GM12878 (cell line): ENCODE results near the gene PDGFD. TPM values are rescaled to one million over a fixed set of nuclear protein-coding genes. Genes with fewer than 3 reads are reported as not detected.

Experiments
- ATAC-seq: fragments of 200-7000 bp; cut with Tn5 transposase; 3 replicates; pipeline ENCODE4 v1.9.1; 2020; ENCODE audit warnings: mild to moderate bottlenecking, moderate library complexity
- BruUV-seq: library from RNA; stranded (reverse); fragments of 400-500 nt; replicated peaks from 2 replicates; lab custom pipeline; 2021; lab: Mats Ljungman, UMichigan
- CTCF ChIA-PET: fragments of 300-600 bp; sonication (Branson Sonifier 250); formaldehyde crosslinking; extraction: SDS; loops from one replicate; lab custom pipeline; 2021; ENCODE audit warnings: inconsistent platforms; lab: Yijun Ruan, JAX
- POLR2A ChIA-PET: fragments of 350-600 bp; formaldehyde crosslinking; extraction: SDS; loops from one replicate; lab custom pipeline; 2021; ENCODE audit warnings: inconsistent platforms; lab: Charles Lee
- RAD21 ChIA-PET: fragments of 300-600 bp; sonication (Branson Sonifier 250); formaldehyde crosslinking; loops from one replicate; lab custom pipeline; 2023; ENCODE audit warnings: antibody characterized with exemption; ENCODE audit not compliant: unreplicated experiment; lab: Charles Lee
- SMC1A ChIA-PET: fragments of 300-600 bp; sonication (Branson Sonifier 250); formaldehyde crosslinking; loops from one replicate; lab custom pipeline; 2023; ENCODE audit not compliant: unreplicated experiment, uncharacterized antibody; lab: Charles Lee
- DNase-seq: peaks from one replicate; pipeline ENCODE4 v3.0.0-alpha.2; 2011; ENCODE audit warnings: low read depth, low spot score
- FAIRE-seq: peaks from 3 replicates; lab custom pipeline; 2011; peaks lifted over from hg19 to GRCh38; lab: Jason Lieb, UNC
- H2AFZ ChIP-seq: 2 replicates; pipeline ENCODE4 v1.6.0; 2011; ENCODE audit warnings: low read depth, low read length, control low read depth; ENCODE audit not compliant: control insufficient read depth
- H3K27ac ChIP-seq: 2 replicates; pipeline ENCODE4 v1.5.1; 2011; ENCODE audit warnings: control low read depth; ENCODE audit not compliant: control insufficient read depth, insufficient read depth
- H3K27me3 ChIP-seq, 2 experiments: replicated peaks in 1 of 2; 2 replicates each; pipeline versions ENCODE4 v1.6.0 to v1.6.1; 2011; ENCODE audit warnings: low read length in 1 of 2; ENCODE audit not compliant: control insufficient read depth in 2 of 2, insufficient read depth in 2 of 2
- H3K36me3 ChIP-seq, 2 experiments: 2 replicates each; pipeline ENCODE4 v1.5.1; 2011; ENCODE audit warnings: low read length in 1 of 2; ENCODE audit not compliant: control insufficient read depth in 2 of 2, insufficient read depth in 2 of 2
- H3K4me1 ChIP-seq: 2 replicates; pipeline ENCODE4 v1.6.1; 2011; ENCODE audit warnings: mild to moderate bottlenecking, low read length, moderate library complexity, mixed read lengths; ENCODE audit not compliant: control insufficient read depth, insufficient read depth
- H3K4me2 ChIP-seq: 2 replicates; pipeline ENCODE4 v1.6.0; 2011; ENCODE audit warnings: control low read depth; ENCODE audit not compliant: control insufficient read depth, insufficient read depth
- H3K4me3 ChIP-seq: fragments of 200-600 bp; sonication (generic); 2 replicates; pipeline ENCODE4 v1.5.1; 2016
- H3K79me2 ChIP-seq: 2 replicates; pipeline ENCODE4 v1.6.0; 2011; ENCODE audit warnings: low read length; ENCODE audit not compliant: control insufficient read depth, insufficient read depth
- H3K9ac ChIP-seq: 2 replicates; pipeline ENCODE4 v1.8.0; 2011; ENCODE audit warnings: low read length, control low read depth, mixed read lengths; ENCODE audit not compliant: control insufficient read depth, insufficient read depth
- H3K9me3 ChIP-seq: replicated peaks from 3 replicates; pipeline ENCODE4 v1.5.1; 2011; ENCODE audit warnings: mild to moderate bottlenecking, low read length; ENCODE audit not compliant: control insufficient read depth, insufficient read depth
- H4K20me1 ChIP-seq: 2 replicates; pipeline ENCODE4 v1.6.0; 2011; ENCODE audit not compliant: control insufficient read depth, insufficient read depth
- ATF7 ChIP-seq: fragments of 450-650 bp; IDR thresholded peaks from 2 replicates; pipeline ENCODE4 v1.6.1; 2016; ENCODE audit warnings: low read depth, mild to moderate bottlenecking
- IKZF1 ChIP-seq: fragments of 450-650 bp; conservative IDR thresholded peaks from 2 replicates; pipeline ENCODE4 v1.6.1; 2017; ENCODE audit warnings: antibody characterized with exemption, mild to moderate bottlenecking
- MYC ChIP-seq: IDR thresholded peaks from 2 replicates; pipeline ENCODE4 v1.6.1; 2011; ENCODE audit warnings: mild to moderate bottlenecking, low read length, moderate library complexity, inconsistent platforms; ENCODE audit not compliant: insufficient read depth, insufficient replicate concordance, insufficient read length, severe bottlenecking
- NFXL1 ChIP-seq: fragments of 450-650 bp; IDR thresholded peaks from 2 replicates; pipeline ENCODE4 v1.6.1; 2017; ENCODE audit warnings: antibody characterized with exemption, mild to moderate bottlenecking, borderline replicate concordance
- WGBS: methylation state at CpG from one replicate; pipeline ENCODE4 v1.1.6; 2016; ENCODE audit warnings: low lambda C conversion rate; ENCODE audit not compliant: insufficient replicate concordance, insufficient coverage; ENCODE audit errors: missing lambda C conversion rate; 5-methylcytosine and 5-hydroxymethylcytosine counted together
- in situ Hi-C: fragments of 300-500 bp; cut with MboI; formaldehyde crosslinking; loops from 9 replicates; pipeline ENCODE4 v1.14.3; 2018; ENCODE audit warnings: mixed read lengths
- intact Hi-C: fragments of 100-400 bp; cut with micrococcal nuclease; formaldehyde crosslinking; loops from one replicate; pipeline ENCODE4 v1.14.2; 2022; ENCODE audit not compliant: unreplicated experiment
- polyA plus RNA-seq, 11 experiments: library from polyadenylated mRNA; depleted of rRNA in 4 of 11; unstranded in 6 of 11; stranded (reverse) in 5 of 11; fragments of >200 nt; fragmentation: Nextera tagmentation in 4 of 11; fragmentation: Illumina TruSeq in 1 of 11; extraction: Ambion mirVana in 4 of 11; extraction: Trizol in 1 of 11; gene quantifications; 1 replicate in 1 of 11; 2 replicates in 10 of 11; pipeline versions ENCODE4 v1.2.1 to v1.2.3, GENCODE V29; 2011 to 2016; ENCODE audit warnings: inconsistent platforms in 2 of 11, missing spikeins in 2 of 11, low read depth in 1 of 11
- total RNA-seq, 4 experiments: library from RNA; depleted of rRNA in 3 of 4; stranded (reverse); fragments of >200 nt in 3 of 4; fragmentation: Illumina TruSeq in 1 of 4; extraction: Trizol in 1 of 4; gene quantifications; 2 replicates each; pipeline versions ENCODE4 v1.2.1 to v1.2.3, GENCODE V29; 2013 to 2021
- TF ChIP-seq, protein P1 (sequence below): IDR thresholded peaks from 2 replicates; pipeline ENCODE4 v1.6.1; 2012; ENCODE audit warnings: low read length, inconsistent platforms
- TF ChIP-seq, protein P2 (sequence below): fragments of 450-650 bp; formaldehyde crosslinking; IDR thresholded peaks from 2 replicates; pipeline ENCODE4 v1.4.0; 2022; ENCODE audit warnings: mild to moderate bottlenecking, moderate library complexity

Gene PDGFD
- total and polyA plus RNA-seq, 10 of the 15 experiments (the other 5 are each of a cell fraction or from before 2014, with no cell fraction given), result 0.05 to 0.13 TPM; not detected in 8

DNA sequence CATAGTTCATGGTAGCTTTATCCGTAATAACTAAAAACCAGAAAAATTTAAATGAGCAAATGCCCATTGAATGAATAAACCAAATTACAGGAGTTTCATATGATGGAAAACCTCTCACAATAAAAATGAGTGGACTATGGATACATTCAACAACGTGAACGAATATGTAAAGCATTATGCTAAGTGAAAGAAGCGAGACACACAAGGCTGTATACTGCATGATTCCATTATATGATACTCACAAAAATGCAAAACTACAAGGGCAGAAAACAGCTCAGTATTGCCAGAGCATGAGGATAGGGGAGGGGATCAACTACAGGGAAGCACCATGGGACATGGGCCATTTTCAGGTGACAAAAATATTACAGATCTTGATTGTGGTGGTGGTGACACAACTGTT lies 105.3 kb downstream of the PDGFD start:
- Histone ChIP-seq H3K4me2 (no peak overlapping the region), H3K9me3 (no peaks in the 10 kb centered on the region; the same call in 2 of the 3 replicates), H3K79me2 (no peaks in the 10 kb centered on the region), H3K36me3 (no peaks in the 10 kb centered on the region), H3K27ac (no peak overlapping the region), H3K9ac (no peak overlapping the region), H3K27me3 (no peaks in the 10 kb centered on the region), H3K4me3 (no peak overlapping the region), H3K4me1 (no peaks in the 10 kb centered on the region), H2AFZ (no peak overlapping the region), H4K20me1 (no peaks in the 10 kb centered on the region)
- ChIA-PET CTCF (no interaction called here), POLR2A (no interaction called here), SMC1A (no interaction called here), RAD21 (no interaction called here)
- no TSS peak for BruUV-seq
- no peak for ATAC-seq
- 81% methylated on average over 4 of the region's 4 CpGs for WGBS
- intact Hi-C loops, result no loop called here
- no peak for DNase-seq
- TF ChIP-seq IKZF1 (no peak), ATF7 (no peak), MYC (no peak), NFXL1 (no peak)
- TF ChIP-seq, protein P1, sequence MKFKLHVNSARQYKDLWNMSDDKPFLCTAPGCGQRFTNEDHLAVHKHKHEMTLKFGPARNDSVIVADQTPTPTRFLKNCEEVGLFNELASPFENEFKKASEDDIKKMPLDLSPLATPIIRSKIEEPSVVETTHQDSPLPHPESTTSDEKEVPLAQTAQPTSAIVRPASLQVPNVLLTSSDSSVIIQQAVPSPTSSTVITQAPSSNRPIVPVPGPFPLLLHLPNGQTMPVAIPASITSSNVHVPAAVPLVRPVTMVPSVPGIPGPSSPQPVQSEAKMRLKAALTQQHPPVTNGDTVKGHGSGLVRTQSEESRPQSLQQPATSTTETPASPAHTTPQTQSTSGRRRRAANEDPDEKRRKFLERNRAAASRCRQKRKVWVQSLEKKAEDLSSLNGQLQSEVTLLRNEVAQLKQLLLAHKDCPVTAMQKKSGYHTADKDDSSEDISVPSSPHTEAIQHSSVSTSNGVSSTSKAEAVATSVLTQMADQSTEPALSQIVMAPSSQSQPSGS, result no peak
- TF ChIP-seq, protein P2, sequence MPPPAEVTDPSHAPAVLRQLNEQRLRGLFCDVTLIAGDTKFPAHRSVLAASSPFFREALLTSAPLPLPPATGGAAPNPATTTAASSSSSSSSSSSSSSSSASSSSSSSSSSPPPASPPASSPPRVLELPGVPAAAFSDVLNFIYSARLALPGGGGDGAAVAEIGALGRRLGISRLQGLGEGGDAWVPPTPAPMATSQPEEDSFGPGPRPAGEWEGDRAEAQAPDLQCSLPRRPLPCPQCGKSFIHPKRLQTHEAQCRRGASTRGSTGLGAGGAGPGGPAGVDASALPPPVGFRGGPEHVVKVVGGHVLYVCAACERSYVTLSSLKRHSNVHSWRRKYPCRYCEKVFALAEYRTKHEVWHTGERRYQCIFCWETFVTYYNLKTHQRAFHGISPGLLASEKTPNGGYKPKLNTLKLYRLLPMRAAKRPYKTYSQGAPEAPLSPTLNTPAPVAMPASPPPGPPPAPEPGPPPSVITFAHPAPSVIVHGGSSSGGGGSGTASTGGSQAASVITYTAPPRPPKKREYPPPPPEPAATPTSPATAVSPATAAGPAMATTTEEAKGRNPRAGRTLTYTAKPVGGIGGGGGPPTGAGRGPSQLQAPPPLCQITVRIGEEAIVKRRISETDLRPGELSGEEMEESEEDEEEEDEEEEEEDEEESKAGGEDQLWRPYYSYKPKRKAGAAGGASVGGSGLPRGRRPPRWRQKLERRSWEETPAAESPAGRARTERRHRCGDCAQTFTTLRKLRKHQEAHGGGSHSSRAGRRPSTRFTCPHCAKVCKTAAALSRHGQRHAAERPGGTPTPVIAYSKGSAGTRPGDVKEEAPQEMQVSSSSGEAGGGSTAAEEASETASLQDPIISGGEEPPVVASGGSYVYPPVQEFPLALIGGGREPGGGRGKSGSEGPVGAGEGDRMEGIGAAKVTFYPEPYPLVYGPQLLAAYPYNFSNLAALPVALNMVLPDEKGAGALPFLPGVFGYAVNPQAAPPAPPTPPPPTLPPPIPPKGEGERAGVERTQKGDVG (CRISPR knock-in tag), result no peak
- FAIRE-seq, result no peak
- in situ Hi-C loops, result no loop called here
